ENCODE data around the gene POLR3B. TPM values are rescaled to one million over a fixed set of nuclear protein-coding genes. Genes with fewer than 3 reads are reported as not detected.

The POLR3B gene
- total and polyA plus RNA-seq, 2 of the 13 experiments (the other 11 are each of a cell fraction or from before 2014, with no cell fraction given): 4.8 to 13.1 TPM

- intact Hi-C loops (cut with micrococcal nuclease; ENCODE audit: unreplicated experiment): loop anchor here (10.0 kb wide), 1 partner anchor 916 kb away; no protein-coding TSS in a partner anchor
- no peak overlapping the region for H3K4me2 ChIP-seq (ENCODE audit: low read depth, low read length)
- H2AFZ ChIP-seq (ENCODE audit: low read length): no peak overlapping the region
- BruUV-seq (replicated peaks): no TSS peak
- no peaks in the 10 kb centered on the region for H3K79me2 ChIP-seq (ENCODE audit: insufficient read depth, low read length)
- no peak overlapping the region for H3K4me3 ChIP-seq (replicated peaks in 1 of 3; ENCODE audit: insufficient read depth in 1 of 3, low read depth in 2 of 3, low read length in 3 of 3)
- H3K27me3 ChIP-seq (ENCODE audit: control insufficient read depth in 1 of 2, insufficient read depth in 2 of 2, low read length in 2 of 2): no peaks in the 10 kb centered on the region
- H3K27ac ChIP-seq (ENCODE audit: extremely low read length, insufficient read depth, low read length): no peak overlapping the region
- H3K9ac ChIP-seq (ENCODE audit: insufficient read depth, low read depth, low read length): no peak overlapping the region
- H3K9me3 ChIP-seq (ENCODE audit: low read length): no peaks in the 10 kb centered on the region
- peaks cover 25% of the 10 kb centered on the region for H3K4me1 ChIP-seq (ENCODE audit: insufficient read depth, low read length)
- H4K20me1 ChIP-seq (ENCODE audit: insufficient read depth, low read length): no peaks in the 10 kb centered on the region
- TF ChIP-seq ZNF512 (CRISPR knock-in tag; IDR thresholded peaks at IDR 0.05) (no peak), ZFP82 (CRISPR knock-in tag; IDR thresholded peaks at IDR 0.05; ENCODE audit: borderline replicate concordance) (no peak), HDAC1 (CRISPR knock-in tag; IDR thresholded peaks at IDR 0.05) (no peak), DNMT1 (CRISPR knock-in tag; IDR thresholded peaks at IDR 0.05) (no peak), ZNF761 (CRISPR knock-in tag; conservative IDR thresholded peaks at IDR 0.05) (no peak), GLMP (CRISPR knock-in tag; IDR thresholded peaks at IDR 0.05; ENCODE audit: borderline replicate concordance) (no peak), KDM1A (CRISPR knock-in tag; IDR thresholded peaks at IDR 0.05) (no peak), KMT2B (CRISPR knock-in tag; IDR thresholded peaks at IDR 0.05) (no peak), PRPF4 (IDR thresholded peaks at IDR 0.05; ENCODE audit: low read depth, low read length, poor library complexity, severe bottlenecking) (no peak), SIX1 (CRISPR knock-in tag; IDR thresholded peaks at IDR 0.05; ENCODE audit: borderline replicate concordance) (no peak), ZNF136 (CRISPR knock-in tag; IDR thresholded peaks at IDR 0.05; ENCODE audit: low read depth) (no peak)
- no peak for FAIRE-seq
- ChIA-PET POLR2A (interaction anchor here (2.2 kb wide), 1 partner anchor 17 kb away, joined by 9 read pairs; the partner anchor contains the start of gene POLR3B), CTCF (ENCODE audit: low intra/inter-chr PET ratio, low total read pairs) (no interaction called here)
- WGBS (ENCODE audit: low lambda C conversion rate): 98% methylated on average over 2 of the region's 2 CpGs
- no peaks in the 10 kb centered on the region for H3K36me3 ChIP-seq (replicated peaks in 1 of 2; ENCODE audit: control insufficient read depth in 1 of 2, insufficient read depth in 2 of 2, low read length in 2 of 2)
- no peak for ATAC-seq
- no peak for DNase-seq (ENCODE audit: low spot score)
- in situ Hi-C loops (cut with HindIII; ENCODE audit: extremely low pct_ligation_motif_present, low pct_unique_long_range_greater_than_20kb): loop anchor here (5.0 kb wide), 1 partner anchor 114 kb away; no protein-coding TSS in a partner anchor
Measured at GRCh38 chr12:106341086-106341877, 16.3 kb upstream of the POLR3B start.
